HUDEP-2 (cell line): ENCODE results near the gene FAM53B.

ENCODE experiments used
- DNase-seq, 76 experiments: peaks; one replicate each; lab custom pipeline; 2025; ENCODE audit not compliant: unreplicated experiment in 76 of 76; lab: John Stamatoyannopoulos, UW

FAM53B gene

GRCh38 chr10:124603376-124604213 is 140.6 kb downstream of the FAM53B start:
- DNase-seq = no peak

GRCh38 chr10:124602646-124603365 is 141.4 kb downstream of the FAM53B start:
- no peak for DNase-seq

- DNase-seq = no peak
Measured at GRCh38 chr10:124602121-124602561, 142.0 kb downstream of the FAM53B start.

GRCh38 chr10:124601431-124602120 is 142.6 kb downstream of the FAM53B start:
- no peak for DNase-seq

GRCh38 chr10:124601016-124601415 is 143.2 kb downstream of the FAM53B start:
- DNase-seq = no peak

GRCh38 chr10:124600051-124600880 is 143.9 kb downstream of the FAM53B start:
- no peak for DNase-seq

- DNase-seq = no peak
Measured at GRCh38 chr10:124599588-124600050, 144.6 kb downstream of the FAM53B start.

- DNase-seq = no peak
Measured at GRCh38 chr10:124598773-124599587, 145.2 kb downstream of the FAM53B start.

- DNase-seq = no peak
Measured at GRCh38 chr10:124598196-124598595, 146.0 kb downstream of the FAM53B start.

GRCh38 chr10:124597846-124598165 is 146.4 kb downstream of the FAM53B start:
- no peak for DNase-seq

- no peak for DNase-seq
Measured at GRCh38 chr10:124596962-124597845, 147.0 kb downstream of the FAM53B start.

- no peak for DNase-seq
Measured at GRCh38 chr10:124596116-124596785, 147.9 kb downstream of the FAM53B start.

- no peak for DNase-seq
Measured at GRCh38 chr10:124595143-124595883, 148.9 kb downstream of the FAM53B start.

- no peak for DNase-seq
Measured at GRCh38 chr10:124594240-124594639, 149.9 kb downstream of the FAM53B start.

- DNase-seq = no peak
Measured at GRCh38 chr10:124593431-124593985, 150.7 kb downstream of the FAM53B start.

GRCh38 chr10:124592736-124593430 is 151.3 kb downstream of the FAM53B start:
- no peak for DNase-seq

GRCh38 chr10:124592101-124592500 is 152.1 kb downstream of the FAM53B start:
- no peak for DNase-seq
